HG03558 (cell line): ENCODE data around the gene PNMA8B.
"Not testable (repeated sequence)": the region's sequence is repeated elsewhere in the genome, so short reads cannot be mapped to it uniquely, and the experiment has no call there.

Experiments
- ATAC-seq: cut with Tn5 transposase; IDR thresholded peaks from one replicate; pipeline ENCODE4 v1.9.1; 2021; ENCODE audit warnings: moderate number of reproducible peaks; ENCODE audit not compliant: unreplicated experiment; ENCODE audit errors: extremely low read depth

The PNMA8B gene

DNA sequence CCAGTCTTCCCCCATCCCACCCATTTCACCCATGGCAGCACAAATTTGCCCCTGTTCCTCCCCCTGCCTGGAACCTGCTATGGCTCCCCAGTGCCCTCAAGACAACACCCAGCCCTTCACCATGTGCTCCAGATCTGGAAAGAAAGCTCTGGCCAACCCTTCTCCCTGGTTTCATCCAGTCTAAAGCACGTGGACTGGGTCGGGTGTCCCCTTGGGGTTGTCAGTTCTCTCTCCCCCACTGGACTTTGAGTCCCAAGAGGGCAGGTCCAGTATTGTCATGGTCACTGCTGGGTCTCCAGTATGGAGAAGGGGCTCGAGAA lies 19.6 kb upstream of the PNMA8B start:
- ATAC-seq: no peak

DNA sequence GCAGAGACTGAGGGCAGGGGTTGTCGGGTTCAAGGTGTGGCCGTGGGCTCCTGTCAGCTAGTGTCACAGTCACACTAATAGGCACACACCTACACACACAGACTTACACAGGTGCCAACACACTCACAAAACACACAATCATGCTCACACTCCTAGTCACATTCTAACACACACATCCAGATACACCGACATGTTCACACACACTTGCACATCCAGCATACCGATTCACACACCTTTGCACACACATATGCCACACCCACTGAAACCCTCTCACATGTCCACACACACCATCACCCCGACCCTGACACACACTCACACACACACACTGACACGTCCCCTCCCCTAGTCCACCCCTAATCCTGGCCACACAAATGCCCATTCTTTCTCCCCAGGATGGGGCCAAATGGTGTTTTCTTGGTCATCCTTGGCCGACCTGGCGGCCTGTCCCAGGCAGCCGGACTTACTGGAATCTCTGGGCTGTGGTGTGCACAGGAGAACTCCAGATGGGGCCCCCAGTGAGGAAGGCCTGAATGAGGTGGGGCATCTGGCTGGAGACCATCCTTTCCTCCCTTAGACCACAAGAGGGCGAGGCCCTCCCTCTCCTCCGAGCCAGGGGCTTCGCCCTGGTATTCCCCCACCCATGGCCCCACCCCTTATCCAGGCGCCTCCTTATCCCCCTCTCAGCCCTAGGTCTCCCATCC lies 19.1 kb upstream of the PNMA8B start:
- no peak for ATAC-seq

- ATAC-seq: no peak
These were observed 18.0 kb upstream of the PNMA8B start for GRCh38 chr19:46513461-46514236.

DNA sequence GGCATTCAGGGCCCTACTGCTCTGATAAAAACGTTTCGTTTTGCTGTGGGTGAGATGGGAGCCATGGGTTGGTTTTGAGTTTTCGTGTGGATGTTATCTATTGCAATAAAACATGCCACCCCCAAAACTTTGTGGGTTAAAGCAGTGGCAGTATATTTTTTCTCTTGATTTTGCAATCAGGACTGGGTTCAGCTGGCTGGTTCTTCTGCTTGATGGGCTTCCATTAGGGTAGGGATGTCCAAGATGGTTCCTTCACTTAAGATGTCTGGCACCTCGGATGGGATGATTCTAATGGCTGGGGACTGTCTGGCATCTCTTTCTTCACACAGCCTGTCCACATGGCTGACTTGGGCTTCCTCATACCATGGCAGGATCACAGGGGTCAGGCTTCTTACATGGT lies 15.6 kb upstream of the PNMA8B start:
- no peak for ATAC-seq

DNA sequence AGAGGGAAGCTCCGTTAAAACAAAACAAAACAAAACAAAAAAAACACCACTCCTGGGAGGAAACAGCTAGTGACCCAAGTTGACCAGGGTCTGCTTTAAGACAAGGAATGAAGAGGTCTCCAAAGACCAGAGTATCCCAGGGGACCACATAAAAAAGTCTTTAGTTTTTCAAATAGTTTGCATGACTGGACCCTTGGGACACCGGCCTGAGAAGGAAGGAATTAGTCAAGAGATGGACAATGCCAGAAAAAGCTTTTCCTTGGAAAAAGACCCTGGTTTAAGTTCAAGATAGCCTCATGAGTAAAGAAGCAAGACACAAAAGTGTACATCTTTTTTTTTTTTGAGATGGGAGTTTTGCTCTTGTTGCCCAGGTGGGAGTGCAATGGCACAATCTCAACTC lies 12.5 kb upstream of the PNMA8B start:
- ATAC-seq: no peak

- ATAC-seq: no peak
These were observed 8.3 kb upstream of the PNMA8B start for GRCh38 chr19:46503848-46504453.

GRCh38 chr19:46502891-46503290 lies 7.2 kb upstream of the PNMA8B start:
- no peak for ATAC-seq

DNA sequence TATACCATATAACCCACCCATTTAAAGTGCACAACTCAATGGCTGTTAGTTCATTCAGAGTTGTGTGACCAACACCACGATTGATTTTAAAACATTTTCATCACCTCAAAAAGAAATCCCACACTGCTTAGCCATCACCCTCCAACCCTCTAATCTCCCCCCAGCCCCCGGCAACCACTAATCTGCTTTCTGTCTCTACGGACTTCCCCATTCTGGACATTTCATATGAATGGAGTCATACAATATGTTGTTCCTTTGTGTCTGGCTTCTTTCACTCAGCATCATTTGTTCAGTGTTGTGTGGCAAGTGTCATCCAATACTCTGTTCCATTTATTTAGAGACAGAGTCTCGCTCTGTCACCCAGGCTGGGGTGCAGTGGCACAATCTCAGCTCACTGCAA lies 4.0 kb upstream of the PNMA8B start:
- ATAC-seq: no peak

DNA sequence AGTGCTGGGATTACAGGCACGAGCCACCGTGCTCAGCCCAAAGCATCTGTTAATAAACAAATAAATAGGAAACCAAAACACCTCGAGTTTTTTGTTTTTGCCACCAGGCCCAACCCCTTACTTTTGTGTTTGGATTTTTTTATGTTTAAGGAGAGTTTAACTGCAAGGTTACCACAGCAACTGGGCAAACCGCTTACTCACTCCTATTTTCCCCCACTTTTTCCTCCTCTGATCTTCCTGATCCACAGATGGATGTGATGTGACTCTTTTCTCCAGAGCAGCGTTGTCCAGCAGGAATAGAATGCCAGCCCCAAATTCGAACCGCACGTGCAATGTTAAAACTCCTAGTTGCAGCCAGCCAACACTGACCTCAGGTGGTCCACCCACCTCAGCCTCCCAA lies 2.1 kb upstream of the PNMA8B start:
- no peak for ATAC-seq

DNA sequence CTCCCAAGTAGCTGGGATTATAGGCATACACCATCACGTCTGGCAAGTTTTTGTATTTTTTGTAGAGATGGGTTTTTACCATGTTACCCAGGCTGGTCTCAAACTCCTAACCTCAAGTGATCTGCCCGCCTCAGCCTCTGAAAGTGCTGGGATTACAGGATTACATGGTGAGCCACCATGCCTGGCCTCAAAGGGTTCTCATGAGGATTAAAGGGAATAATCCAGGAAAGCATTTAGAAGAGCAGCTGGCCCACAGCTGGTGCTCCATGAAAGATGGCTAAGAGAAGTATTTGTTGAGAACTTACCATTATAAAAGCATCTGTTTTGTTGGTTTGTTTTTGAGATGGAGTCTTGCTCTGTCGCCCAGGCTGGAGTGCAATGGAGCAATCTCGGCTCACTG lies 1.2 kb upstream of the PNMA8B start:
- ATAC-seq: not testable (repeated sequence)

DNA sequence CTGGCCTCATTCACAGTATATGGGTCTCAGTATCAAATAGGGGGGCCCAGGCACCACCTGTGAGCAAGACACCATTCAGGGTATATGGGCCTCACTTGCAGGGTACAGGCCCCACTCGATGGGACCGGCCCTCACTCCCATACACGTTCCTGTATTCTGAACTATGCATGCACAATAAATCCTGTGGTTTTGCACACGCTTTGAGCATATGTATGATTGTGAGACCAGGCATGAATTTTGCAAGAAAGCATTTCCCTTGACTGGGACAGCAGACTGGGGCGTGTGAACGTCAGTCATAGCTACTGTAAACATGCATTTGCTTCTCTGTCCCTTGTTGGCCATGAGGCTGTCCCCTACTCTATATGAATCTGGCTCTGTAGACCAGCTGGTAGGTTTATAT lies 637 bp upstream of the PNMA8B start:
- ATAC-seq: no peak

DNA sequence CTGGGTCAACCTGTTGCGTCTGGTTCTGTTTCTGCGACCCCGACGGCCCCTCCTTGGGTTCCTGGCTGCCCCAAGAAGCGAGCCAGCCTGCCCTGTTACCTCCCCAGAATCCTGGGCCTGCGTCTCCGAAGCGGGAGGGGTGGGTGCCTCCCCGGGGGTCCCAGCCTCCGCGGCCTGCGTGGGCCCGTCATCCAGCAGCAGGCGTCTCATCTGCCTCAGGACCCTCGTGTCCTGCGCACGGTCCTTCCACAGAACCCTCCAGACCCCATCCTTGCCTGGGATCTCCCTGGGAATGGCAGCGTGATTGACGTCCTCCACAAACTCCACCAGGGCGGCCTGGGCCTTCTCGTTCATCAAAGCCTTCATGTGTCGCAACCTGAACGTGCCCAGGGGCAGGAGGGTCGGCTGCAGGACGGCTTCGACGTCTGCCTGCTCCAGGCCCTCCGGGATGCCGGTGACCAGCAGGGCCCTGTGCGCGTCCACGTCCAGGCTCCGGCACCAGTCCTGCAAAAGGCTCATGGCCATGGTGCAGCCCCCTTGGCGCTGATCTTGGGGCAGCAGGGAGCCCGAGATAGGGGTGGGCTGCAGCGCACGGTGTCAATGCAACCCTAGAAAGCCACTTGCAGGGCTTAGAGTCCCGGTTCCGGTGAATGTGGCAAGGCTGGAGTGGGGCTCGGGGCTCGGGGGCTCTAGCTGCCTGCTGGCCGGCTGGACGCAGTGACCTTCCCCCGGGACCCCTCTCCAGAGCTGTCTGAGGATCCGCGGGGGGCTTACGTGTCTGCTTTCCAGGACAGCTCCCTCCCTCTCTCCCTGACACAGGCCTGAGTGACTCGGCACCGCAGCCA lies 504 bp downstream of the PNMA8B start:
- ATAC-seq: no peak

GRCh38 chr19:46494146-46494940 lies 1.3 kb downstream of the PNMA8B start:
- no peak for ATAC-seq

GRCh38 chr19:46493236-46494145 lies 2.2 kb downstream of the PNMA8B start:
- ATAC-seq: no peak

- ATAC-seq: no peak
These were observed 2.8 kb downstream of the PNMA8B start for GRCh38 chr19:46492841-46493235.

- no peak for ATAC-seq
These were observed 3.5 kb downstream of the PNMA8B start for GRCh38 chr19:46491975-46492682.

DNA sequence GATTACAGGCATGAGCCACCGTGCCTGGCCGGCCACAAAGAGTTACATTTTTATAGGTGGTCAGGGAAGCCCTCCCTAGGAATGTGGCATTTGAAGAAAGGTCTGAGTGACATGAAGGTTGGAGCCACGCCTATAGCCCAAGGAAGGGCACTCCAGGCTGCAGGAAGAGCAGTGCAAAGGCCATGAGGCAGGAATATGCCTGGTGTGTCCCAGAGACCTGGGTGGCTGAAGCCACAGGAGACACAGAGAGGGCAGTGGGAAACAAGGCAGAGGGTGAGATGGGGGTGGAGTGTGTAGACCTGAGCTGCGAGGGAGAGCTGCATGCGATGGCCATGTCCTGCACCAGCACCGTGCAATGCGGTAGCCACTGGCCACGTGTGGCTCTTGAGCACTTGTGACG lies 4.9 kb downstream of the PNMA8B start:
- no peak for ATAC-seq
